ENCODE results near the gene YTHDF1. TPM values are rescaled to one million over a fixed set of nuclear protein-coding genes. Genes with fewer than 3 reads are reported as not detected.

The YTHDF1 gene
- total and polyA plus RNA-seq, 2 donors from 2014 or later, result 21.9 to 43.1 TPM

DNA sequence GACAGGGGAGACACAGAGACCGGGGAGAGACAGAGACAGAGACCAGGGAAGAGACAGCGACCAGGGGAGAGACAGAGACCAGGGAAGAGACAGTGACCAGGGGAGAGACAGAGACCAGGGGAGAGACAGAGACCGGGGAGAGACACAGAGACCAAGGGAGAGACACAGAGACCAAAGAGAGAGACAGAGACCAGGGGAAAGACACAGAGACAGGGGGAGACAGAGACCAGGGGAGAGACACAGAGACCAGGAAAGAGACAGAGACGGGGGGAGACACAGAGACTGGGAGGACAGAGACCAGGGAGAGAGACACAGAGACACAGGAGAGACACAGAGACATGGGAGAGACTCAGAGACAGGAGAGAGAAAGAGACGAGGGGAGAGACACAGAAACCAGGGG, 43.9 kb downstream of the YTHDF1 start:
- Histone ChIP-seq H3K9me3 (ENCODE audit: control insufficient read depth in 2 of 3, insufficient read depth in 1 of 3, low read length in 3 of 3) (no peaks in the 10 kb centered on the region), H3K27ac (ENCODE audit: low read depth in 2 of 2, low read length in 2 of 2) (no peak overlapping the region), H3K9ac (ENCODE audit: low read length in 3 of 3) (no peak overlapping the region), H3K36me3 (ENCODE audit: control insufficient read depth in 2 of 3, insufficient read depth in 3 of 3, low read length in 3 of 3) (no peaks in the 10 kb centered on the region), H3K27me3 (ENCODE audit: control insufficient read depth, insufficient read depth, low read length) (peaks cover 14% of the 10 kb centered on the region), H3K4me3 (ENCODE audit: low read length in 3 of 3) (no peak overlapping the region), H3K4me1 (ENCODE audit: control insufficient read depth in 2 of 3, insufficient read depth in 2 of 3, low read depth in 1 of 3, low read length in 3 of 3) (no peaks in the 10 kb centered on the region)
- intact Hi-C loops (cut with DNase I), result loop anchor here (10.0 kb wide), 1 partner anchor 117 kb away; no protein-coding TSS in a partner anchor
- TF ChIP-seq, protein P1, sequence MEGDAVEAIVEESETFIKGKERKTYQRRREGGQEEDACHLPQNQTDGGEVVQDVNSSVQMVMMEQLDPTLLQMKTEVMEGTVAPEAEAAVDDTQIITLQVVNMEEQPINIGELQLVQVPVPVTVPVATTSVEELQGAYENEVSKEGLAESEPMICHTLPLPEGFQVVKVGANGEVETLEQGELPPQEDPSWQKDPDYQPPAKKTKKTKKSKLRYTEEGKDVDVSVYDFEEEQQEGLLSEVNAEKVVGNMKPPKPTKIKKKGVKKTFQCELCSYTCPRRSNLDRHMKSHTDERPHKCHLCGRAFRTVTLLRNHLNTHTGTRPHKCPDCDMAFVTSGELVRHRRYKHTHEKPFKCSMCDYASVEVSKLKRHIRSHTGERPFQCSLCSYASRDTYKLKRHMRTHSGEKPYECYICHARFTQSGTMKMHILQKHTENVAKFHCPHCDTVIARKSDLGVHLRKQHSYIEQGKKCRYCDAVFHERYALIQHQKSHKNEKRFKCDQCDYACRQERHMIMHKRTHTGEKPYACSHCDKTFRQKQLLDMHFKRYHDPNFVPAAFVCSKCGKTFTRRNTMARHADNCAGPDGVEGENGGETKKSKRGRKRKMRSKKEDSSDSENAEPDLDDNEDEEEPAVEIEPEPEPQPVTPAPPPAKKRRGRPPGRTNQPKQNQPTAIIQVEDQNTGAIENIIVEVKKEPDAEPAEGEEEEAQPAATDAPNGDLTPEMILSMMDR (IDR thresholded peaks at IDR 0.05; ENCODE audit: borderline replicate concordance, extremely low read depth, insufficient read depth), result no peak
- DNase-seq (no peak), FAIRE-seq (no peak)

DNA sequence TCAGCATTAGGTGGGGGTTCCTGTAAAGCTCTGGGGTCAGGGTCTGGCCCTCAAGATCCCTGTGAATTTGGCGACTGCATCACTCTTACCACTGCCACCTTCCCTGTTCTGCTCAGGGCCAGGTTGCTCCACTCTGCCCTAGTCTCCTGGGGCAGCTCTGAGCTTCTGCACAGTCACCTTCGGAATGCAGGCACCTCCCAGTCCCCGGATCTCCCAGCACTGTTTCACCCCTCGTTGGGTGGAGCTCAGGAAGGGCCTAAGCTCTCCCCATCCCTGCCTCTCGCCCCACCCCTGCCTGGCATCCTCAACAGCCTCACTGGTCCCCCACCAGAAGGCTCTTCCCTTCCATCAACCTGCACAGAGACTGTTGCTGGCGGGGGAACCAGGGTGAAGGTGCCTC, 46.2 kb downstream of the YTHDF1 start:
- no peaks in the 10 kb centered on the region for H3K36me3 ChIP-seq (ENCODE audit: control insufficient read depth in 2 of 3, insufficient read depth in 3 of 3, low read length in 3 of 3)
- DNase-seq, result peak in 1 of 5 donors; percentile 51
- H3K4me3 ChIP-seq (ENCODE audit: low read length in 3 of 3), result no peak overlapping the region
- H3K9me3 ChIP-seq (ENCODE audit: control insufficient read depth in 2 of 3, insufficient read depth in 1 of 3, low read length in 3 of 3), result no peaks in the 10 kb centered on the region
- H3K9ac ChIP-seq (ENCODE audit: low read length in 3 of 3), result no peak overlapping the region
- intact Hi-C loops (cut with DNase I), result loop anchor here (10.0 kb wide), 1 partner anchor 115 kb away; no protein-coding TSS in a partner anchor
- FAIRE-seq, result no peak
- H3K27me3 ChIP-seq (ENCODE audit: control insufficient read depth, insufficient read depth, low read length), result peaks cover 6% of the 10 kb centered on the region
- TF ChIP-seq, protein P1 (IDR thresholded peaks at IDR 0.05; ENCODE audit: borderline replicate concordance, extremely low read depth, insufficient read depth), result no peak
- H3K27ac ChIP-seq (ENCODE audit: low read depth in 2 of 2, low read length in 2 of 2), result no peak overlapping the region
- H3K4me1 ChIP-seq (ENCODE audit: control insufficient read depth in 2 of 3, insufficient read depth in 2 of 3, low read depth in 1 of 3, low read length in 3 of 3), result no peaks in the 10 kb centered on the region

DNA sequence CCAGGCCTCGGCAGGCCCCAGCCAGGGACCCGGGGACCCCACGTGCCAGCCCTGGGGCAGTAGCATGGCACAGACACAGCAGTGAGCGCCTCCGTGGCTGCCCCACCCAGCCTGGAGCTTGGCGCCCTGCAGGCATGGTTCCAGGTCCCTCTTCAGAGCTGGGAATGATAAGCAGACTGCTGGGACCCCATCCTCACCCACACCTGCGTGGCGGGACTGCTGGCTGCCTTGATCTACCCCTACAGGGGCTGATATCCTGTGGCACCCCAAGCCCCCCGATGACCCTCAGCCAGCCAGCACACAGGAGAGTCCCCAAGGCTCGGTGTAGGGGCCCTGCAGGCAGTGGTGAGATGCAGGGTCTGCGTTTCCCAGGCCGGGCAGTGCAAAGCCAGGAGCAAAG, 47.1 kb downstream of the YTHDF1 start:
- no peak overlapping the region for H3K27ac ChIP-seq (ENCODE audit: low read depth in 2 of 2, low read length in 2 of 2)
- H3K4me1 ChIP-seq (ENCODE audit: control insufficient read depth in 2 of 3, insufficient read depth in 2 of 3, low read depth in 1 of 3, low read length in 3 of 3), result no peaks in the 10 kb centered on the region
- H3K36me3 ChIP-seq (ENCODE audit: control insufficient read depth in 2 of 3, insufficient read depth in 3 of 3, low read length in 3 of 3), result no peaks in the 10 kb centered on the region
- FAIRE-seq (no peak), DNase-seq (peak in 1 of 5 donors; percentile 63)
- intact Hi-C loops (cut with DNase I), result no loop called here
- no peak overlapping the region for H3K4me3 ChIP-seq (ENCODE audit: low read length in 3 of 3)
- H3K9me3 ChIP-seq (ENCODE audit: control insufficient read depth in 2 of 3, insufficient read depth in 1 of 3, low read length in 3 of 3), result no peaks in the 10 kb centered on the region
- TF ChIP-seq, protein P1 (IDR thresholded peaks at IDR 0.05; ENCODE audit: borderline replicate concordance, extremely low read depth, insufficient read depth), result no peak
- H3K9ac ChIP-seq (ENCODE audit: low read length in 3 of 3), result no peak overlapping the region
- no peaks in the 10 kb centered on the region for H3K27me3 ChIP-seq (ENCODE audit: control insufficient read depth, insufficient read depth, low read length)
